ENCODE measurements around the gene NXPE4.
"Not testable (repeated sequence)": the region's sequence is repeated elsewhere in the genome, so short reads cannot be mapped to it uniquely, and the experiment has no call there.

The NXPE4 gene

DNA sequence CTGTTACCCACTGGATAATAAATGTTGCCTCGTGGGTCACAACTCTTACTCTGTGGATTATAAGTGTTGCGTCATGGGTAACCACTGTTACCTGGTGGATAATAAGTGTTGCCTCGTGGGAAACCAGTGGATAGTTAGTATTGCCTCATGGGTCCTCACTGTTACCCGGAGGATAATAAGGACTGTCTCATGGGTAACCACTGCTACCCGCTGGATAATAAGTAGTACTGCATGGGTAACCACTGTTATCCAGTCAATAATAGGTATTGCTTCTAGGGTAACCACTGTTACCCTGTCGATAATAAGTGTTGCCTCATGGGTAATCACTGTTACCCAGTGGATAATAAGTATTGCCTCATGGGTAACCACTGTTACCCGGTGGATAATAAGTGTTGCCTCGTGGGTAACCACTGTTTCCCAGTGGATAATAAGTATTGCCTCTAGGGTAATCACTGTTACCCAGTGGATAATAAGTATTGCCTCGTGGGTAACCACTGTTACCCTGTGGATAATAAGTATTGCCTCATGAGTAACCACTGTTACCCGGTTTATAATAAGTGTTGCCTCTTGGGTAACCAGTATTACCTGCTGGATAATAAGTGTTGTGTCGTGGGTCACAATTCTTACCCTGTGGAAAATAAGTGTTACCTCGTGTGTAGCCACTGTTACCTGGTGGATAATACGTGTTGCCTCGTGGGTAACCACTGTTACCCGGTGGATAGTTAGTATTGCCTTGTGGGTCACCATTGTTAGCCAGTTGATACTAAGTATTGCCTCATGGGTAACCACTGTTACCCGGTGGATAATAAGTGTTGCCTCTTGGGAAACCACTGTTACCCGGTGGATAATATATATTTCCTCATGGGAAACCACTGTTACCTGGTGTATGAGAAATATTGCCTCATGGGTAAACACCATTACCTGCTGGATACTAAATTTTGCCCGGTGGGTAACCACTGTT is 15.7 kb upstream of the NXPE4 start:
- no peak overlapping the region for H3K27ac ChIP-seq
- no peak for DNase-seq (ENCODE audit: low read depth, low spot score)

DNA sequence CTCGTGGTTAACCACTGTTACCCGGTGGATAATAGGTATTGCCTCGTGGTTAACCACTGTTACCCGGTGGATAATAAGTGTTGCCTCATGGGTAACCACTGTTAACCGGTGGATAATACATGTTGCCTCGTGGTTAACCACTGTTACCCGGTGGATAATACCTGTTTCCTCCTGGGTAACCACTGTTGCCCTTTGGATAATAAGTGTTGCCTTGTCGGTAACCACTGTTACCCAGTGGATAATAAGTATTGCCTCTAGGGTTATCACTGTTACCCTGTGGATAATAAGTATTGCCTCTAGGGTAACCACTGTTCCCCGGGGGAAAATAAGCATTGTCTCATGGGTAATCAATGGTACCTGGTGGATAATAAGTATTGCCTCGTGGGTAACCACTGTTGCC is 15.0 kb upstream of the NXPE4 start:
- no peak overlapping the region for H3K27ac ChIP-seq
- no peak for DNase-seq (ENCODE audit: low read depth, low spot score)

DNA sequence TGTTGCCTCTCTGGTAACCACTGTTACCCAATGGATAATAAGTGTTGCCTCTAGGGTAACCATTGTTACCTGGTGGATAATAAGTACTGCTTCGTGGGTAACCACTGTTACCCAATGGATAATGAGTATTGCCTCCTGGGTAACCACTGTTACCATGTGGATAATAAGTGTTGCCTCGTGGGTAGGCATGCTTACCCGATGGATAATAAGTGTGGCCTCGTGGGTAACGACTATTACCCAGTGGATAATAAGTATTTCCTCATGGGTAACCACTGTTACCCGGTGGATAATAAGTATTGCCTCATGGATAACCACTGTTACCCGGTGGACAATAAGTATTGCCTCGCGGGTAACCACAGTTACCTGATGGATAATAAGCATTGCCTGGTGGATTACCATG is 13.8 kb upstream of the NXPE4 start:
- no peak overlapping the region for H3K27ac ChIP-seq
- DNase-seq (ENCODE audit: low read depth, low spot score): no peak

DNA sequence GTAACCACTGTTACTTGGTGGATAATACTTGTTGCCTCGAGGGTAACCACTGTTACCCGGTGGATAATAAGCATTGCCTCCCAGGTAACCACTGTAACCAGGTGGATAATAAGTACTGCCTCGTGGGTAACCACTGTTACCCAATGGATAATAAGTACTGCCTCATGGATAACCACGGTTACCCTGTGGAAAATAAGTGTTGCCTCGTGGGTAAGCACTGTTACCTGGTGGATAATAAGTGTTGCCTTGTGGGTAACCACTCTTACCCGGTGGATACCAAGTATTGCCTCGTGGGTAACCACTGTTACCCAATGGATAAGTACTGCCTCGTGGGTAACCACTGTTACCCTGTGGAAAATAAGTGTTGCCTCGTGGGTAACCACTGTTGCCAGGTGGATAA is 13.0 kb upstream of the NXPE4 start:
- not testable (repeated sequence) for H3K27ac ChIP-seq; DNase-seq (ENCODE audit: low read depth, low spot score)

DNA sequence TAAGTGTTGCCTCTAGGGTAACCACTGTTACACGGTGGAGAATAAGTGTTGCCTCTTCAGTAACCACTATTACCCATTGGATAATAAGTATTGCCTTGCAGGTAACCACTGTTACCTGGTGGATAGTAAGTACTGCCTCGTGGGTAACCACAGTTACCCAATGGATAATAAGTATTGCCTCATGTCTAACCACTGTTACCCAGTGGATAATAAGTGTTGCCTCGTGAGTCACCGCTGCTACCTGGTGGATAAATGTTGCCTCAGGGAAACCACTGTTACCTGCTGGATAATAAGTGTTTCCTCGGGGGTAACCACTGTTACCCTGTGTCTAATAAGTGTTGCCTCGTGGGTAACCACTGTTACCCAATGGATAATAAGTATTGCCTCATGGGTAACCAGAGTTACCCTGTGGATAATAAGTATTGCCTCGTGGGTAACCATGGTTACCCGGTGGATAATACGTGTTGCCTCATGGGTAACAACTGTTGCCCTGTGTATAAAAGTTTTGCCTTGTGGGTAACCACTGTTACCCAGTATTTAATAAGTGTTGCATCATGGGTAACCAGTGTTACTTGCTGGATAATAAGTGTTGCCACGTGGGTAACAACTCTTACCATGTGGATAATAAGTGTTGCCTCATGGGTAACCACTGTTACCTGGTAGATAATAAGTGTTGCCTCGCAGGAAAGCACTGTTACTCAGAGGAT is 12.3 kb upstream of the NXPE4 start:
- H3K27ac ChIP-seq: no peak overlapping the region
- no peak for DNase-seq (ENCODE audit: low read depth, low spot score)

DNA sequence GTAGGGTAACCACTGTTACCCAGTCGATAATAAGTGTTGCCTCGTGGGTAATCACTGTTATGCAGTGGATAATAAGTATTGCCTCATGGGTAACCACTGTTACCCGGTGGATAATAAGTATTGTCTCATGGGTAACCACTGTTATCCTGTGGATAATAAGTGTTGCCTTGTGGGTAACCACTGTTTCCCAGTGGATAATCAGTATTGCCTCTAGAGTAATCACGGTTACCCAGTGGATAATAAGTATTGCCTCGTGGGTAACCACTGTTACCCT is 11.2 kb upstream of the NXPE4 start:
- DNase-seq (ENCODE audit: low read depth, low spot score); H3K27ac ChIP-seq: not testable (repeated sequence)

DNA sequence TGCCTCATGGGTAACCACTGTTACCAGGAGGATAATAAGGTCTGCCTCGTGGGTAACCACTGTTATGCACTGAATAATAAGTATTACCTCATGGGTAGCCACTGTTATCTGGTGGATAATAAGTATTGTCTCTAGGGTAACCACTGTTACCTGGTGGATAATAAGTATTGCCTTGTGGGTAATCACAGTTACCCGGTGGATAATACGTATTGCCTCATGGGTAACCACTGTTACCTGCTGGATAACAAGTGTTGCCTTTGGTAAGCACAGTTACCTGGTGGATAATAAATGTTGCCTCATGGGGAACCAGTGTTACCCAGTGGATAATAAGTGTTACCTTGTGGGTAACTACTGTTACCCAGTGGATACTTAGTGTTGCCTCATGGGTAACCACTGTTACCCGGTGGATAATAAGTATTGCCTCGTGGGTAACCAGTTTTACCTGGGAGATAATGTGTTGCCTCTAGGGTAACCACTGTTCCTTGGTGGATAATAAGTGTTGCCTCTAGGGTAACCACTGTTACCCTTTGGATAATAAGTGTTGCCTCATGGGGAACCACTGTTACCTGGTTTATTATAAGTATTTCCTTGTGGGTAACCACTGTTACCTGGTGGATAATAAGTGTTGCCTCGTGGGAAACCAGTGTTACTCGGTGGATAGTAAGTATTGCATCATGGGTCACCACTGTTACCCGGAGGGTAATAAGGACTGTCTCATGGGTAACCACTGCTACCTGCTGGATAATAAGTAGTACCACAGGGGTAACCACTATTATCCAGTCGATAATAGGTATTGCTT is 10.6 kb upstream of the NXPE4 start:
- DNase-seq (ENCODE audit: low read depth, low spot score): no peak
- H3K27ac ChIP-seq: no peak overlapping the region

DNA sequence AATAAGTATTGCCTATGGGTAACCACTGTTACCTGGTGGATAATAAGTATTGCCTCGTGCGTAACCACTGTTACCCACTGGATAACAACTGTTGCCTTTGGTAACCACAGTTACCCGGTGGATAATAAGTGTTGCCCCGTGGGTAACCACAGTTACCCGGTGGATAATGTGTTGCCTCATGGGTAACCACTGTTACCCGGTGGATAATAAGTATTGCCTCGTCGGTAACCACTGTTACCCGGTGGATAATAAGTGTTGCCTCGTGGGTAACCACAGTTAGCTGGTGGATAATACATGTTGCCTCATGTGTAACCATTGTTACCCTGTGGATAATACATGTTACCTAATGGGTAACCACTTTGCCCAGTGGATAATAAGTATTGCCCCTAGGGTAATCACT is 9.8 kb upstream of the NXPE4 start:
- H3K27ac ChIP-seq: no peak overlapping the region
- DNase-seq (ENCODE audit: low read depth, low spot score): no peak

DNA sequence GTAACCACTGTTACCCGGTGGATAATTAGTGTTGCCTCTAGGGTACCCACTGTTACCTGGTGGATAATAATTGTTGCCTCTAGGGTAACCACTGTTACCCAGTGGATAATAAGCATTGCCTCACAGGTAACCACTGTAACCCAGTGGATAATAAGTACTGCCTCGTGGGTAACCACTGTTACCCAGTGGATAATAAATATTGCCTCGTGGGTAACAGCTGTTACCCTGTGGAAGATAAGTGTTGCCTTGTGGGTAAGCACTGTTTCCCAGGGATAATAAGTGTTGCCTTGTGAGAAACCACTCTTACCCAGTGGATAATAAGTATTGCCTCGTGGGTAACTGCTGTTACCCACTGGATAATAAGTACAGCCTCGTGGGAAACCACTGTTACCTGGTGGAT is 9.3 kb upstream of the NXPE4 start:
- no peak overlapping the region for H3K27ac ChIP-seq
- no peak for DNase-seq (ENCODE audit: low read depth, low spot score)

DNA sequence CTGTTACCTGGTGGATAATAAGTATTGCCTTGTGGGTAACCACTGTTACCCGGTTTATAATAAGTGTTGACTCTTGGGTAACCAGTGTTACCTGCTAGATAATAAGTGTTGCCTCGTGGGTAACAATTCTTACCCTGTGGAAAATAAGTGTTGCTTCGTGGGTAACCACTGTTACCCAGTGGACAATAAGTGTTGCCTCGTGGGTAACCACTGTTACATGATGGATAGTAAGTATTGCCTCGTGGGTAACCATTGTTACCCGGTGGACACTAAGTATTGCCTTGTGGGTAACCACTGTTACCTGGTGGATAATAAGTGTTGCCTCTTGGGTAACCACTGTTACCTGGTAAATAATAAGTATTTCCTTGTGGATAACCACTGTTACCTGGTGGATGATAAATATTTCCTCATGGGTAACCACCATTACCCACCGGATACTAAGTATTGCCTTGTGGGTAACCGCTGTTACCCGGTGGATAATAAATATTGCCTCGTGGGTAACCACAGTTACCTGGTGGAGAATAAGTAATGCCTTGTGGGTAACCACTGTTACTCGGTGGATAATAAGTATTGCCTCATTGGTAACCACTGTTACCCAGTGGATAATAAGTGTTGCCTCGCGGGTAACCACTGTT is 8.7 kb upstream of the NXPE4 start:
- DNase-seq (ENCODE audit: low read depth, low spot score): no peak
- H3K27ac ChIP-seq: no peak overlapping the region

DNA sequence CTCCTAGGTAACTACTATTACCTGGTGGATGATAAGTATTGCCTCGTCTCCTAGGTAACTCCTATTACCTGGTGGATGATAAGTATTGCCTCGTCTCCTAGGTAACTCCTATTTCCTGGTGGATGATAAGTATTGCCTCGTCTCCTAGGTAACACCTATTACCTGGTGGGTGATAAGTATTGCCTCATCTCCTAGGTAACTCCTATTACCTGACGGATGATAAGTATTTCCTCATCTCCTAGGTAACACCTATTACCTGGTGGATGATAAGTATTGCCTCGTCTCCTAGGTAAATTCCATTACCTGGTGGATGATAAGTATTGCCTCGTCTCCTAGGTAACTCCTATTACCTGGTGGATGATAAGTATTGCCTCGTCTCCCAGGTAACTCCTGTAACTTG is 7.6 kb upstream of the NXPE4 start:
- DNase-seq (ENCODE audit: low read depth, low spot score); H3K27ac ChIP-seq: not testable (repeated sequence)

DNA sequence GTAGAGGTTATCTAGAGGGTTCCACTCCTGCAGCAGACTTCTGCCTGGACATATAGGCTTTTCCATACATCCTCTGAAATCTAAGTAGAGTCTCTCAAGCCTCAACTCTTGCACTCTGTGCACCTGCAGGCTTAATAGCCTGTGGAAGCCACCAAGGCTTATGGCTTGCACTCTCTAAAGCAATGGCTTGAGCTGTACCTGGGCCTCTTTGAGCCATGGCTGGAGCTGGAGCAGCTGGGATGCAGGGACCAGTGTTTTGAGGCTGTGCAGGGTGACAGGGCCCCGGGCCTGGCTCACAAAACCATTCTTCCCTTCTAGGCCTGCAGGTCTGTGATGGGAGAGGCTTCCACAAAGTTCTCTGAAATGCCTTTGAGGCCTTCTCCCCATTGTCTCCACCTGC is 2.9 kb upstream of the NXPE4 start:
- no peak for DNase-seq (ENCODE audit: low read depth, low spot score)
- H3K27ac ChIP-seq: no peak overlapping the region

DNA sequence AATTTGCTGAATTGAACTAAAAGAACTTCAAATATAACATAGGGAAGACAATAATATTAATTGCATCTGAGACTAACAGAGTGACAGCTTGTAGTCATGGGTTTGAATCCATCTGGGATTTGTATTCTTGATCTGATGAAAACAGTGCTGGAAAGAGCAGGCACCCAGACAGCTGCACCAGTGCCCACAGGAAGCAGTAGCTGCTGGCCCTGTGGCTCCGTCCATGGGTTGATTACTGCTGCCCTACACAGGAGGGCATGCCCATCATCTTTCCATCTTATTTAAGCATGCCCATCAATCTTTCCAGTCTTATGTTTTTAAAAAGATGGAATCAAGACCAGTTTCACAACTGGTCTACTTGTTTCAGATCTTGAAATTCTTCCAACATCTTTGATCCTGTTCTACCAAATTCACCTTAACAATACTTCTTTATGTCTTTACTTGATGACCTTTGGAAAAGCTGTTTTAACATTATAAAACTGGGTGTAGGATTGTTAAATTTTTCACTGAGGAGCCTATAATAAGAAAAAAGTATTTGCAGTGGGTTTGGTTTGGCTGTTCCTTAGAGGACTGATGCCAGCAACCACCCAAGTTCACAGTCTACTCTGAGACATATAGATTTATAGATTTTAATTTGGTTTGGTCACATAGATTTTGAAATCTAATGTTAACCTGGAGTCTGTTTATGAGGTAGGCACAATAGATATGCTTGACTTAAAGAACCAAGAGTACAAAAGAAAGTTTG is 761 bp upstream of the NXPE4 start:
- no peak overlapping the region for H3K27ac ChIP-seq
- DNase-seq (ENCODE audit: low read depth, low spot score): no peak

DNA sequence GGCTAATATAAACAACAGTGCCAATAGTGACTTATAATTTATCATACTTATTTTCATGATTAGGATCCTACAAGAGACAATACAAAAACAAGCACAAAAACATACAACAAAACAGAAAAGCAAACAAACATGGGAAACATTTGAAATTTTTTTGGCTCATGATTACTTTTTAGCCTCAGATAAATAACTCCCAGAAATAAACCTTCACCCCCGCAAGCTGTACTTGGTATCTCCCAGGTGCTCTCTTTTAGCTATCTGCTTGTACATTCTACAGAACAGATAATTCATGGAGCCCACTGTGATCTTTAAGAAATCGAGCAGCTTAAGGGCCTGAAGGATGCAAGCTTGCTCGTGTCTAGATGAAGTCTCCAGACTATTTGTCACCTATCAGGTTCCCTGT is 883 bp downstream of the NXPE4 start:
- no peak overlapping the region for H3K27ac ChIP-seq
- no peak for DNase-seq (ENCODE audit: low read depth, low spot score)

DNA sequence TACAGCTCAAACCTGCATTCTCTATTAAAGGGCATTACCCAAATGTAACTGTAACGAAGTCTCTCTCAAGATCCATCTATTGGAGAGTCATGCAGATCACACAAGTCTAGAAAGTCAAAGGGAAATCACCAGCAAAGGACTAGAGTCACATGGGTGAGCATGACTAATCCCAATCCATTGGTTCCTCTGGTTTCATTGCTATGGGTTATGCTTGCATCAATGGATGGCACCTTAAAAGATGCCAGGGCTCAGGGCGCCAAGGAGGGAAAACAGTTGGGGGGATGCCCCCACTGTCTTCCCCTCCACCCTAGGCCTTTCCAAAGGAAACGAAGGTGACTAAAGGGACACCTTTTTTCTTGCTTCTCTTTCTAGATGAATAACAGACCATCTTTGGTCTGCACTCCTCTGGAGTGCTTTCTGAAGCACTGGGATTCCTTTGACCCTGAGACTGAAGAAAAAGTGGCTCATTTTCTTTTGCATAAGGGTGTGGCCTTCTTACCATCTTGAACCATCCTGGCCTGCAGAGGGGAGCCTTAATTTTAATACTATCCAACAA is 8.1 kb downstream of the NXPE4 start:
- DNase-seq (ENCODE audit: low read depth, low spot score): no peak
- H3K27ac ChIP-seq: no peak overlapping the region

DNA sequence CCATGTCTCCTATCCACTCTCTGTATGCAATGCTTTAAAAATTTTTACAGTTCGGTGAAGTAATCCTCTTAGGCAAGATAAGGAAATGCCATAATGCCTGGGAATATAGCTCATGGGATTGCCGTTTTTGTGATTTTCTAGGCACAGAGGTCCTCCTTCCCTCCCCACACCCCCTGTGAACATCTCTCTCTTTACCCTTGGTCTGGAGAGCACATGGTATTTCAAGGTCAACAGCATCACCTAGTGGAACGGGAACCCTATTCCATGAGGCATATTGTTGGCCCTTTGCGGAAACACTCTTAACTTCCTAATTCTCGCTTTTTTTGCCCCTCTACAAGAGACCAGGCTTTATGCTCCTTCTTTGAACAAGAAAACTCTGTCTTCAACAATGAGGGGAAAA is 8.8 kb downstream of the NXPE4 start:
- H3K27ac ChIP-seq: no peak overlapping the region
- no peak for DNase-seq (ENCODE audit: low read depth, low spot score)

DNA sequence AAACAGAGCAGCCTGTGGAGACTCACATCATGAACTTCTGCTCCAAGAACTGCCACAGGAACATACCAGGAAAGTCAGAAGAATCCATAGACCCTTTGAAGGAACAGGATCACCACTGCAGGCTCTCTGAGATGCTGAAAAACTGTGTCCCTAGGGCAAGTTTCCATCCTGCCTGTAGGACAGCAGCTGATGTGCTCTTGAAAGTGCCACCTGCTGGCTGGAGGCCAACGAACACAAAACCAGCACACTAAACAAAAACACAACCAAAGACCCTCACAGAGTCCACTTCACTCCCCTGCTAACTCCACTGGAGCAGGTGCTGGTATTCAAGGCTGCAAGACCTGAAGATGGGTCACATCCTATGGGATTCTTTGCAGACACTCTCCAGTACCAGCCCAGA is 23.9 kb downstream of the NXPE4 start:
- DNase-seq (ENCODE audit: low read depth, low spot score): no peak

DNA sequence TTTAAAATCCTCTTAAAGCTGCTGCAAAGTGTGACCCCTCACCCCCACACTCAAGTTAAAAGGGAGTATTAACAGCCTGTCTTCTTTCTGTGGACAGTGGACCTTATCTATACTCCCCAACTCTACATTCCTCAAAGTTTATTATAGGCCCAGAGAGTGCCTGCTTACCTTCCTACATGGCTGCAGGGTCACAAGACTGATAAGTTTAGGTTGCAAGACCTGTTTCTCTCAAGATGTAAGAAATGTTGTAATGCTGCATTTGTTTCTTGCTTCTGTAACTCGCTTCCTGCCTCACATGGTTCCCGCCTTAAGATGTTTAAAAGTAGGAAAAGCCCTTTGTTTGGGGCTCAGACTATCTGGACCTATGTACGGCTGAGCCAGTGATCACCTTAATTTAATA is 25.8 kb downstream of the NXPE4 start:
- DNase-seq (ENCODE audit: low read depth, low spot score): no peak
- H3K27ac ChIP-seq: no peak overlapping the region

More for the DNA sequence above, 23.9 kb downstream of the NXPE4 start:
- H3K27ac ChIP-seq: no peak overlapping the region

DNA sequence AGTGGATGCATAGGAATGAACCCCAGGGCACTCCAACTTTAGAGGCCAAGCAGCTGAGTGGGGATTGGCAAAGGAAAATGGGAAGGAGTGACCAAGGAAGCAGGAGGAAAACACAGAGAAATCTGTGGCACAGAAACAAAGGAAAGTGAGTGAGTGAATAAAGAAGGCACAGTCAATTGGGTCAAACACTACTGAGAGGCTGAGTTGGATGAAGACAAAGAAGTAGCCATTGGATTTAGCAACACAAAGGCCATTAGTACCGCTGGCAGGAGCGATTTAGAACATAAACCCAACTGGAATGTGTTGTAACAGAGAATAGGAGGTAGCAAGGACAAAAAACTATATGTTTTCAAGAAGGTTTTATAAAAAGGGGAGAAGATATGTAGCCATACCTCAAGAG is 29.3 kb downstream of the NXPE4 start:
- H3K27ac ChIP-seq: no peak overlapping the region
- no peak for DNase-seq (ENCODE audit: low read depth, low spot score)

DNA sequence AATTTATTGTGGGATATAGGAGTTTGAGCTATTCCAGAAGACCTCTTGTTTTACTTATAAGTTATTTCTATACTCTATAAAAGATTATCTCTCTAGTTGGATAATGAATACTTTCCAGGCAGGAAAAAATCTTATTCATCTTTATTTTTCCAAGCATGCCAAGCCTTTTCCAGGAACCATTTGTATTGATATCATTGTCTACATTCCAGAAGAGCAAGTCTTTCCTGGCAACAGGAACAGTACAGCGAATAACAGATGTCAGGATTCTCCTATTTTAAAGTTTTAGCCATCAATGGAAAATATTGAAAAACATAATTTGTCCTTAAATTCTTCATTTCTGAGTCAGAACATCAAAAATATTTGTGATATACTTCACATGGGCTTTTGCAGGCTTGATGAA is 30.8 kb downstream of the NXPE4 start:
- no peak overlapping the region for H3K27ac ChIP-seq
- no peak for DNase-seq (ENCODE audit: low read depth, low spot score)
